ENCODE measurements around the gene COQ3. TPM values are rescaled to one million over a fixed set of nuclear protein-coding genes. Genes with fewer than 3 reads are reported as not detected.

COQ3 gene
- total RNA-seq, 1 donor from 2014 or later = 3.3 TPM

DNA sequence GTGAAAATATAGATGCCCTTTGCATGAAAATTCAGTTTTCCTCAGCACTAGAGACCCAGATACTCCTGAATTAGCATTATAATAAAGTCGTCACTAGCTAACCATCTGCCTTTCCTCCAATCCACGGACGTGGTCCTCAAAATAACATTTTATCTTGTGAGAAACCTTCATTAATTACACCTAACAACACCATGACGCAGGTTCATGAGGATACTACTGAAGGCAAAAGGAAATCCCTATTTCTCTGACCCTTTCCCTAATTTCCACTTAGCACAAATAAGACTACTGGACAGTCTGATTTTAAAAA is 32.4 kb upstream of the COQ3 start:
- Histone ChIP-seq H3K27me3 (ENCODE audit: control insufficient read depth, insufficient read depth, low read length) (no peaks in the 10 kb centered on the region), H3K36me3 (ENCODE audit: control insufficient read depth, insufficient read depth, low read length) (peaks cover 1% of the 10 kb centered on the region), H3K4me3 (ENCODE audit: low read depth, low read length) (peak overlapping the region; percentile 93)
- no peak for DNase-seq (ENCODE audit: low read depth)
- TF ChIP-seq, protein P1, sequence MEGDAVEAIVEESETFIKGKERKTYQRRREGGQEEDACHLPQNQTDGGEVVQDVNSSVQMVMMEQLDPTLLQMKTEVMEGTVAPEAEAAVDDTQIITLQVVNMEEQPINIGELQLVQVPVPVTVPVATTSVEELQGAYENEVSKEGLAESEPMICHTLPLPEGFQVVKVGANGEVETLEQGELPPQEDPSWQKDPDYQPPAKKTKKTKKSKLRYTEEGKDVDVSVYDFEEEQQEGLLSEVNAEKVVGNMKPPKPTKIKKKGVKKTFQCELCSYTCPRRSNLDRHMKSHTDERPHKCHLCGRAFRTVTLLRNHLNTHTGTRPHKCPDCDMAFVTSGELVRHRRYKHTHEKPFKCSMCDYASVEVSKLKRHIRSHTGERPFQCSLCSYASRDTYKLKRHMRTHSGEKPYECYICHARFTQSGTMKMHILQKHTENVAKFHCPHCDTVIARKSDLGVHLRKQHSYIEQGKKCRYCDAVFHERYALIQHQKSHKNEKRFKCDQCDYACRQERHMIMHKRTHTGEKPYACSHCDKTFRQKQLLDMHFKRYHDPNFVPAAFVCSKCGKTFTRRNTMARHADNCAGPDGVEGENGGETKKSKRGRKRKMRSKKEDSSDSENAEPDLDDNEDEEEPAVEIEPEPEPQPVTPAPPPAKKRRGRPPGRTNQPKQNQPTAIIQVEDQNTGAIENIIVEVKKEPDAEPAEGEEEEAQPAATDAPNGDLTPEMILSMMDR (IDR thresholded peaks at IDR 0.05; ENCODE audit: insufficient read depth, low read length, poor library complexity, severe bottlenecking) = no peak

DNA sequence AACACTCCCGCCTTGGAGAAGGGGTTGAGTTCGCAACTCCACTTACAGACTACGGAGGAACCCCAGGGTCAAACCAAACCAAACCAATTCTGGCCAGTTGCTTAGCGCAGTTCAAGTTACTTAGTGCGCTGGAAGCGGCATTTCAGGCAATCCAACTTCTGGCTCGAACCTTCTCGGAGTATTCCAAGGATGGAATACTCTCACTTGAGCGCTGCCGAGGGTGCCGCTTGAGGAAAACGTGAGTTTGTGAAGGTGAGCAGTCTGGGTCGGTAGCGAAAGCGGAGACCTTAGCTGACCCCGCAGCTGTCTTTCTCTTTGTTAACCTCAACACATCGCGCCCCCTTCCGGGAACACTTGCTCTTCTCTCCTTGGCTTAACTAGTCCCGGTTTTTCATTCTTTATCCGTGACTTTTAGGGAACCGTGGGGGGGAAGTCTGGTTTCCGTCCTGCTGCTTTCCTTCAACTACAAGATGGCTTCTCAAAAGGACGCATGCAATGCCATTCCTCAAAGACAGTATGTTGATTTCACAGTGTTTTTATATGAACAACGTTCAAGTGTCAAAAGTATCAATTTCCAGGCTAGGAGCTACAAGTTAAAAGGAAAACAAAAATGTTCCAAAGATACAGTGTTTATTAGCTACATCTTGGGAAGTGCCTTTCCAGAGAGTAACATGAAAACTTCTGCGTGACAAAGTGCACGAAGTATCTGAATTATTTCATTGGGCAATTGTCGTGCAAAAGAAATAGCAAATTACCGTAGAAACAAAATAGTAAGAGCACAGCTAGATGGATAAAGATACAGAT is 31.9 kb upstream of the COQ3 start:
- Histone ChIP-seq H3K4me3 (ENCODE audit: low read depth, low read length) (peak overlapping the region; percentile 93), H3K36me3 (ENCODE audit: control insufficient read depth, insufficient read depth, low read length) (peaks cover 1% of the 10 kb centered on the region), H3K27me3 (ENCODE audit: control insufficient read depth, insufficient read depth, low read length) (no peaks in the 10 kb centered on the region)
- DNase-seq (ENCODE audit: low read depth) = peak; percentile 65
- TF ChIP-seq, protein P1 (IDR thresholded peaks at IDR 0.05; ENCODE audit: insufficient read depth, low read length, poor library complexity, severe bottlenecking) = peak; percentile 52

DNA sequence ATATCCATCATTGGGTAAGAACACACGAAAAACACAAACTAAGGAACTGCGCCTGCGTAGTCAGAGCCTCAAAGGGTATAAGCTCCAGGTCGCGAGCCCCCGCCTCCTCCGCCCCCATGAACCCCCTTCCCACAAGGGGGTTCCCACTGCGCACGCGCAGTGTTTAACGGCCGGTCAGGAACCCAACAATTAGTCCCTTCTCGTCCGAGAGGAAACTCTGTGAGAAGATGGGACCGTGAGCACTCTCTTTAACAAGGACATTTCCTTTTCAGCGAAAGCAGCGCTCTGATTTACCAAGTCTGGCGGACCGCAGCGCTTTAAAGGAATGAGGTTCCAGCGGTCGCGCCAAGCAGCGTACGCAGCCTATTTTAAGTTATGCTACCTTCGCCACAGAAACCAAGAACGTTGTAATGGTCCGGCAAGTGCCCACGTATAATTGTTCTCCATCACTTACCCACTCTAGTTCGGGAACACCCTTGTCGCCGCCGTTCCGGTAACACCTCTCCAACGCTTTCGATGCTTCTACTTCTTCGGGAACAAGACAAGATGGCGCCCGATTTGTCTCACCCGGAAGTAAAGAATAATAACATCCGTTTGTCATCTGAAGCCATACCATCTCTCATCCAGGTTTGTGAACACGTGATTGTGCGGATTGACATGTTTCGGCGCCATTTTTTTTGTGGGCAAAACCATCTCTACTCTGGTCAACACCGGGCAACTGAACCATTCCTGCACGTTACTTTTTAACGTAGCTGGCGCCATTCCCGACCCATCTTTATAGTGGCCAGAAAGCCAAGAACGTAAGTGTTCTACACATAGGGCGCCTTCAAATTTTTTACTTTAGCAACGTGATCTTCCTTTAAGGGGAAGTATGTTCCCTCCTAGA is 31.0 kb upstream of the COQ3 start, which contains the start of gene PNISR:
Gene PNISR, minus strand, starts transcription at position 548 of the 886 bp plus-strand sequence. CDS start 10,649 bp downstream, outside the sequence.
- DNase-seq (ENCODE audit: low read depth) = peak; percentile 96
- peaks cover 1% of the 10 kb centered on the region for H3K36me3 ChIP-seq (ENCODE audit: control insufficient read depth, insufficient read depth, low read length)
- TF ChIP-seq, protein P1 (IDR thresholded peaks at IDR 0.05; ENCODE audit: insufficient read depth, low read length, poor library complexity, severe bottlenecking) = no peak
- H3K4me3 ChIP-seq (ENCODE audit: low read depth, low read length) = peak within 1 kb of the TSS; percentile 93
- H3K27me3 ChIP-seq (ENCODE audit: control insufficient read depth, insufficient read depth, low read length) = no peaks in the 10 kb centered on the region

DNA sequence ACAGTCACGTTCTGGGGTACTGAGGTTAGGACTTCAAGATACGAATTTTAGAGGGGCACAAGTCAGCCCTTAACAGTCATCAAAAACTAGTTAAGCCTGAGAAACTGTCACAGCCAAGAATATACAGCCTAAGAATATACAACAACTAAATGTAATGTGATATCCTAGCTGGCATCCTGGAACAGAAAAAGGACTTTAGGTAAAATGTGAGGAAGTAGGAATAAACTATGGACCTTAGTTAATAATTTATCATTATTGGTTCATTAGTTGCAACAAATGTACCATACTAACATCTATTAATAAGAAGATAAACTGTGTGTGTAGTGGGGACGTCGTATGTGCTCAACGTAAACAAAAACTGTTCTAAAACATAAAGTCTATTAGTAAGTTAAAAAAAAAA is 30.0 kb upstream of the COQ3 start:
- H3K4me3 ChIP-seq (ENCODE audit: low read depth, low read length) = peak overlapping the region; percentile 93
- peaks cover 1% of the 10 kb centered on the region for H3K36me3 ChIP-seq (ENCODE audit: control insufficient read depth, insufficient read depth, low read length)
- no peaks in the 10 kb centered on the region for H3K27me3 ChIP-seq (ENCODE audit: control insufficient read depth, insufficient read depth, low read length)
- no peak for DNase-seq (ENCODE audit: low read depth)
- TF ChIP-seq, protein P1 (IDR thresholded peaks at IDR 0.05; ENCODE audit: insufficient read depth, low read length, poor library complexity, severe bottlenecking) = no peak

DNA sequence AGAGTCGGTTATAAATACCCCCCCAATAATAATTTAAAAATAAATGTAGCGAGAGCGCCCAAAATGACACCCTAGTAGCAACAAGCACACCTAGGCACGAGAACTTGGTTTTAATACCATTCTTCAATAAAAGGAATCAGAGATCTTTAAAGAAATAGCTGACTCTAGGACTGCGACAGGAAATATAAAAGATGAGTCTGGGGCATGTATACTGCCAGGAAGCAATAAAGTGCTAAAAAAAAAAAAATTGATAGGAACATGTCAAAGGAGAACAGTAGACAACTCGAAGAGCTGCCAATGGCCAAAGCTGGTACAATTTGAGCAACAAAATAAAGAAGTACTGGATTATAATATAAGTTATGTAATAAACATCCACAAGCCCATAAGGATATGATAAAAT is 28.9 kb upstream of the COQ3 start:
- Histone ChIP-seq H3K27me3 (ENCODE audit: control insufficient read depth, insufficient read depth, low read length) (no peaks in the 10 kb centered on the region), H3K36me3 (ENCODE audit: control insufficient read depth, insufficient read depth, low read length) (peaks cover 1% of the 10 kb centered on the region), H3K4me3 (ENCODE audit: low read depth, low read length) (no peak overlapping the region)
- no peak for DNase-seq (ENCODE audit: low read depth)
- TF ChIP-seq, protein P1 (IDR thresholded peaks at IDR 0.05; ENCODE audit: insufficient read depth, low read length, poor library complexity, severe bottlenecking) = no peak

Data from kidney epithelial cell (primary cell).